K562 (cell line): ENCODE results near the gene DEFB127. TPM values are rescaled to one million over a fixed set of nuclear protein-coding genes. Genes with fewer than 3 reads are reported as not detected.

Experiments
- ARNT ChIP-seq, 2 experiments: fragments of 450-650 bp; IDR thresholded peaks; 2 replicates each; pipeline ENCODE4 v1.6.1; 2016; ENCODE audit warnings: mild to moderate bottlenecking in 1 of 2
- ASH1L ChIP-seq: fragments of 450-650 bp; IDR thresholded peaks from 2 replicates; pipeline ENCODE4 v1.6.1; 2018; ENCODE audit warnings: borderline replicate concordance, mild to moderate bottlenecking, low read depth; ENCODE audit not compliant: partially characterized antibody
- BRCA1 ChIP-seq, 2 experiments: fragments of 450-650 bp in 1 of 2; sonication (generic) in 1 of 2; formaldehyde crosslinking in 1 of 2; IDR thresholded peaks; 2 replicates each; pipeline versions ENCODE4 v1.5.0 to v1.6.1; 2017 to 2020; ENCODE audit warnings: mild to moderate bottlenecking in 1 of 2, missing genetic modification reagents in 1 of 2
- CBX3 ChIP-seq, 2 experiments: IDR thresholded peaks; 1 replicate in 1 of 2; 2 replicates in 1 of 2; pipeline ENCODE4 v1.6.1; 2012; ENCODE audit warnings: inconsistent platforms in 2 of 2, low read length in 2 of 2, borderline replicate concordance in 1 of 2, control low read depth in 1 of 2
- EZH2 ChIP-seq: IDR thresholded peaks from 2 replicates; pipeline ENCODE4 v1.6.1; 2012; ENCODE audit warnings: low read depth, mild to moderate bottlenecking, inconsistent platforms, low read length, borderline replicate concordance
- HDAC8 ChIP-seq: fragments of 450-650 bp; IDR thresholded peaks from 2 replicates; pipeline ENCODE4 v1.6.1; 2016; ENCODE audit warnings: mild to moderate bottlenecking, missing genetic modification characterization, moderate library complexity, missing compliant biosample characterization
- MEIS2 ChIP-seq: fragments of 450-650 bp; IDR thresholded peaks from 2 replicates; pipeline ENCODE4 v1.6.1; 2014; ENCODE audit warnings: mild to moderate bottlenecking; ENCODE audit not compliant: partially characterized antibody
- MYBL2 ChIP-seq, 2 experiments: fragments of 450-650 bp in 1 of 2; sonication (generic) in 1 of 2; formaldehyde crosslinking in 1 of 2; IDR thresholded peaks; 2 replicates each; pipeline versions ENCODE4 v1.6.1 to v1.8.1; 2017 to 2022; ENCODE audit warnings: borderline replicate concordance in 1 of 2, inconsistent platforms in 1 of 2, low read depth in 1 of 2, mild to moderate bottlenecking in 1 of 2, missing genetic modification reagents in 1 of 2, moderate library complexity in 1 of 2
- NCOA6 ChIP-seq: fragments of 450-650 bp; IDR thresholded peaks from 2 replicates; pipeline ENCODE4 v1.6.1; 2017; ENCODE audit warnings: mild to moderate bottlenecking
- PHB ChIP-seq: fragments of 250-450 bp; sonication (Bioruptor Pico); IDR thresholded peaks from 2 replicates; pipeline ENCODE4 v1.5.0; 2021
- SIRT6 ChIP-seq: IDR thresholded peaks from one replicate; pipeline ENCODE4 v1.6.1; 2012; ENCODE audit warnings: low read depth, mild to moderate bottlenecking, control low read depth, inconsistent platforms, low read length, moderate library complexity
- XRCC4 ChIP-seq: IDR thresholded peaks from one replicate; pipeline ENCODE4 v1.6.1; 2011; ENCODE audit not compliant: insufficient read depth, insufficient read length; ENCODE audit errors: extremely low read depth
- polyA plus RNA-seq, 8 experiments: library from polyadenylated mRNA; depleted of rRNA in 4 of 8; stranded (reverse) in 5 of 8; unstranded in 3 of 8; fragments of >200 nt; fragmentation: Nextera tagmentation in 2 of 8; fragmentation: Illumina TruSeq in 1 of 8; extraction: Ambion mirVana in 2 of 8; extraction: Trizol in 1 of 8; gene quantifications; 2 replicates each; pipeline versions ENCODE4 v1.2.1 to v1.2.3, GENCODE V29; 2011 to 2014; ENCODE audit warnings: inconsistent platforms in 1 of 8, missing spikeins in 1 of 8
- total RNA-seq, 7 experiments: library from RNA; depleted of rRNA in 6 of 7; stranded (reverse); fragments of >200 nt in 6 of 7; fragmentation: Illumina TruSeq in 2 of 7; extraction: Trizol in 2 of 7; gene quantifications; 2 replicates each; pipeline versions ENCODE4 v1.2.1 to v1.2.3, GENCODE V29; 2011 to 2021; ENCODE audit warnings: low replicate concordance in 1 of 7
- TF ChIP-seq, protein P1 (sequence below): sonication (generic); formaldehyde crosslinking; IDR thresholded peaks from 2 replicates; pipeline ENCODE4 v1.8.0; 2022; ENCODE audit warnings: mild to moderate bottlenecking, missing genetic modification reagents
- TF ChIP-seq, protein P2 (sequence below): fragments of 450-650 bp; IDR thresholded peaks from 2 replicates; pipeline ENCODE4 v1.6.1; 2016; ENCODE audit warnings: mild to moderate bottlenecking

Gene DEFB127
- total and polyA plus RNA-seq, 9 of the 15 experiments (the other 6 are each of a cell fraction or from before 2014, with no cell fraction given): not detected

DNA sequence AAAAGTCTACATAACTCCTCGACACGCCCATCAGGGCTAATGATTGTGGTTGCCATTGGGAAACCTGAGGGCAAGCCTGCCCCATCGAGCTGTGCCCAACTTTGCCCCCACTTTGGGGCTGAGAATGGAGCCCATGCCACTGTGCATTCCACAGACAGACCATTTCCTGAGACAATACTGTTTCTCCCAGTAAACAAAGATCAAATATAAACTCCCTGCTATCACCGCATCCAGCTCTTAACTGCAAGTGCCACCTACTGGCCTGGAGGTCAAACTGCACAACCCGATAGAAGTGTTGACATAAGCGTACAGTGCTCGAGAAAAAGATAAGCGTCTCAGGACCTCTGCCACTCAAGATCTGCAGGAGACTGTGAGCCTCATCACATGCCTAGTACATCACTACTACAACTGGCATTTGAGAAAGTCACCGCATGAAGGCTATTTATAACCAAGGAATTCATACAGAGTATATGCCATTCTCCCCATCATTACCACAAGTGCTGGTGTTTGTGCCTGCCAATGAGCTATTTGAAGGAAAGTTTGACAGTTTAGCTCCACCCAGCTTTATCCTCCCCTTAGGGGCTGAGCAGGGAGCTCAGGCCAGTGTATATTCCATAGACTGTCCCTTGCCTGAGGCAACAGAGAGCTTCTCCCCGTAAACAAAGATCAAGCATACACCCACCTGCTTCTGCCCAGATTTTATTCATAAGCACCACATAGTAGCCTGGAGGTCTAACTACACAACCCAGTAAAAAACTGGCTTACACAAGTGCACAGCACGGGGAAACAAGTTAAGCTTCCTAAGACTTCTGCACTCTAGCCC is 19.4 kb upstream of the DEFB127 start (continued):
- TF ChIP-seq BRCA1 (IDR thresholded peaks at IDR 0.05): no peak
- TF ChIP-seq BRCA1 (CRISPR knock-in tag; IDR thresholded peaks at IDR 0.05): no peak
- TF ChIP-seq NCOA6: no peak
- TF ChIP-seq SIRT6: no peak
- no peak for TF ChIP-seq XRCC4
- no peak for TF ChIP-seq PHB (CRISPR knock-in tag)
- TF ChIP-seq CBX3 (IDR thresholded peaks at IDR 0.05; ENCODE audit: borderline replicate concordance in 1 of 2, low read length in 2 of 2): no peak; a peak in 1 of 3 replicates
- no peak for TF ChIP-seq ASH1L
- TF ChIP-seq HDAC8 (tag): no peak
- TF ChIP-seq MYBL2 (IDR thresholded peaks at IDR 0.05; ENCODE audit: low read depth): no peak
- no peak for TF ChIP-seq MYBL2 (CRISPR knock-in tag; IDR thresholded peaks at IDR 0.05; ENCODE audit: borderline replicate concordance)
- TF ChIP-seq ARNT (IDR thresholded peaks at IDR 0.05): no peak
- TF ChIP-seq, protein P1, sequence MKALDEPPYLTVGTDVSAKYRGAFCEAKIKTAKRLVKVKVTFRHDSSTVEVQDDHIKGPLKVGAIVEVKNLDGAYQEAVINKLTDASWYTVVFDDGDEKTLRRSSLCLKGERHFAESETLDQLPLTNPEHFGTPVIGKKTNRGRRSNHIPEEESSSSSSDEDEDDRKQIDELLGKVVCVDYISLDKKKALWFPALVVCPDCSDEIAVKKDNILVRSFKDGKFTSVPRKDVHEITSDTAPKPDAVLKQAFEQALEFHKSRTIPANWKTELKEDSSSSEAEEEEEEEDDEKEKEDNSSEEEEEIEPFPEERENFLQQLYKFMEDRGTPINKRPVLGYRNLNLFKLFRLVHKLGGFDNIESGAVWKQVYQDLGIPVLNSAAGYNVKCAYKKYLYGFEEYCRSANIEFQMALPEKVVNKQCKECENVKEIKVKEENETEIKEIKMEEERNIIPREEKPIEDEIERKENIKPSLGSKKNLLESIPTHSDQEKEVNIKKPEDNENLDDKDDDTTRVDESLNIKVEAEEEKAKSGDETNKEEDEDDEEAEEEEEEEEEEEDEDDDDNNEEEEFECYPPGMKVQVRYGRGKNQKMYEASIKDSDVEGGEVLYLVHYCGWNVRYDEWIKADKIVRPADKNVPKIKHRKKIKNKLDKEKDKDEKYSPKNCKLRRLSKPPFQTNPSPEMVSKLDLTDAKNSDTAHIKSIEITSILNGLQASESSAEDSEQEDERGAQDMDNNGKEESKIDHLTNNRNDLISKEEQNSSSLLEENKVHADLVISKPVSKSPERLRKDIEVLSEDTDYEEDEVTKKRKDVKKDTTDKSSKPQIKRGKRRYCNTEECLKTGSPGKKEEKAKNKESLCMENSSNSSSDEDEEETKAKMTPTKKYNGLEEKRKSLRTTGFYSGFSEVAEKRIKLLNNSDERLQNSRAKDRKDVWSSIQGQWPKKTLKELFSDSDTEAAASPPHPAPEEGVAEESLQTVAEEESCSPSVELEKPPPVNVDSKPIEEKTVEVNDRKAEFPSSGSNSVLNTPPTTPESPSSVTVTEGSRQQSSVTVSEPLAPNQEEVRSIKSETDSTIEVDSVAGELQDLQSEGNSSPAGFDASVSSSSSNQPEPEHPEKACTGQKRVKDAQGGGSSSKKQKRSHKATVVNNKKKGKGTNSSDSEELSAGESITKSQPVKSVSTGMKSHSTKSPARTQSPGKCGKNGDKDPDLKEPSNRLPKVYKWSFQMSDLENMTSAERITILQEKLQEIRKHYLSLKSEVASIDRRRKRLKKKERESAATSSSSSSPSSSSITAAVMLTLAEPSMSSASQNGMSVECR (CRISPR knock-in tag): no peak
- no peak for TF ChIP-seq EZH2
- TF ChIP-seq, protein P2, sequence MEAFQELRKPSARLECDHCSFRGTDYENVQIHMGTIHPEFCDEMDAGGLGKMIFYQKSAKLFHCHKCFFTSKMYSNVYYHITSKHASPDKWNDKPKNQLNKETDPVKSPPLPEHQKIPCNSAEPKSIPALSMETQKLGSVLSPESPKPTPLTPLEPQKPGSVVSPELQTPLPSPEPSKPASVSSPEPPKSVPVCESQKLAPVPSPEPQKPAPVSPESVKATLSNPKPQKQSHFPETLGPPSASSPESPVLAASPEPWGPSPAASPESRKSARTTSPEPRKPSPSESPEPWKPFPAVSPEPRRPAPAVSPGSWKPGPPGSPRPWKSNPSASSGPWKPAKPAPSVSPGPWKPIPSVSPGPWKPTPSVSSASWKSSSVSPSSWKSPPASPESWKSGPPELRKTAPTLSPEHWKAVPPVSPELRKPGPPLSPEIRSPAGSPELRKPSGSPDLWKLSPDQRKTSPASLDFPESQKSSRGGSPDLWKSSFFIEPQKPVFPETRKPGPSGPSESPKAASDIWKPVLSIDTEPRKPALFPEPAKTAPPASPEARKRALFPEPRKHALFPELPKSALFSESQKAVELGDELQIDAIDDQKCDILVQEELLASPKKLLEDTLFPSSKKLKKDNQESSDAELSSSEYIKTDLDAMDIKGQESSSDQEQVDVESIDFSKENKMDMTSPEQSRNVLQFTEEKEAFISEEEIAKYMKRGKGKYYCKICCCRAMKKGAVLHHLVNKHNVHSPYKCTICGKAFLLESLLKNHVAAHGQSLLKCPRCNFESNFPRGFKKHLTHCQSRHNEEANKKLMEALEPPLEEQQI: peak; percentile 90
- peak; percentile 45 for TF ChIP-seq MEIS2
